Aorta (tissue), 4 donors: ENCODE results near the gene C11orf54. TPM values are rescaled to one million over a fixed set of nuclear protein-coding genes. Genes with fewer than 3 reads are reported as not detected.

ENCODE experiments used
- microRNA-seq, 2 donors: library from miRNA; unstranded; fragments of <30 nt; microRNA quantifications; one replicate each; pipeline ENCODE4 v1.2.0, GENCODE V29; 2020
- polyA plus RNA-seq, 2 donors: library from polyadenylated mRNA; stranded (reverse); fragments of 200-250 nt; gene quantifications; one replicate each; pipeline ENCODE4 v1.2.3, GENCODE V29; 2013
- total RNA-seq, 2 donors: library from RNA; stranded (reverse); fragmentation: NEBNext Ultra II Directional; extraction: Animal tissue kit (Norgen Biotek cat#: 25700); gene quantifications; one replicate each; pipeline ENCODE4 v1.2.1, GENCODE V29; 2021
- donor health status: healthy with polysubstance abuse.
- donor health status: Bipolar disorder and iron deficiency.
- donor health status: DM: no; HTN: no; CAD: no.
- donor health status: DM: yes; HTN: yes; CAD: no.

The C11orf54 gene
- total and polyA plus RNA-seq, 4 donors: 23.1 to 31.2 (median 28.8) TPM

Small RNA genes lying within 50 kb of the gene (microRNA-seq; reads per million reads assigned to microRNA genes)
- 2.0 to 4.8 reads per million in 2 donors for gene MIR1304

Other genes with a start within 250 kb of the C11orf54 start
- 10 to 100 TPM; 24.9 to 26.4 TPM for gene SMCO4, start 198.3 kb upstream of the C11orf54 start, total RNA-seq
- gene SMCO4, start 198.3 kb upstream of the C11orf54 start, polyA plus RNA-seq: 10 to 100 TPM; 16.1 to 41.4 TPM
- gene CEP295, start 80.0 kb upstream of the C11orf54 start, total RNA-seq: 10 to 100 TPM in 1 of 2 donors, 1 to 10 TPM in 1; 9.4 to 13.7 TPM
- gene CEP295, start 80.0 kb upstream of the C11orf54 start, polyA plus RNA-seq: 1 to 10 TPM; 2.1 to 8.3 TPM
- gene TAF1D, start 177 bp upstream of the C11orf54 start, total RNA-seq: 100 to 1,000 TPM; 110 to 111 TPM
- 100 to 1,000 TPM; 121 to 152 TPM for gene TAF1D, start 177 bp upstream of the C11orf54 start, polyA plus RNA-seq
- gene MED17, start 42.6 kb downstream of the C11orf54 start, total RNA-seq: 10 to 100 TPM; 30.9 to 33.1 TPM
- gene MED17, start 42.6 kb downstream of the C11orf54 start, polyA plus RNA-seq: 10 to 100 TPM in 1 of 2 donors, 1 to 10 TPM in 1; 8.9 to 12.5 TPM
- under 1 TPM; 0.36 to 0.87 TPM for gene VSTM5, start 108.9 kb downstream of the C11orf54 start, total RNA-seq
- gene VSTM5, start 108.9 kb downstream of the C11orf54 start, polyA plus RNA-seq: not detected